Astrocyte of the cerebellum (primary cell): ENCODE results near the gene EDEM2.
"Not testable (repeated sequence)": the region's sequence is repeated elsewhere in the genome, so short reads cannot be mapped to it uniquely, and the experiment has no call there.

Experiments
- DNase-seq: peaks from one replicate; pipeline ENCODE4 v3.0.0-alpha.2; 2011; ENCODE audit warnings: low read depth
- H3K4me3 ChIP-seq: 2 replicates; pipeline ENCODE4 v1.5.1; 2011; ENCODE audit warnings: mild to moderate bottlenecking, low read depth, low read length, moderate library complexity
- in situ Hi-C: cut with HindIII; loops from 2 replicates; pipeline ENCODE4 v1.10.0; 2017; ENCODE audit warnings: low sequenced_read_pairs
- TF ChIP-seq, protein P1 (sequence below): IDR thresholded peaks from 2 replicates; pipeline ENCODE4 v1.5.1; 2012; ENCODE audit warnings: low read length, low read depth, moderate library complexity, mild to moderate bottlenecking; ENCODE audit errors: missing control alignments

The EDEM2 gene

DNA sequence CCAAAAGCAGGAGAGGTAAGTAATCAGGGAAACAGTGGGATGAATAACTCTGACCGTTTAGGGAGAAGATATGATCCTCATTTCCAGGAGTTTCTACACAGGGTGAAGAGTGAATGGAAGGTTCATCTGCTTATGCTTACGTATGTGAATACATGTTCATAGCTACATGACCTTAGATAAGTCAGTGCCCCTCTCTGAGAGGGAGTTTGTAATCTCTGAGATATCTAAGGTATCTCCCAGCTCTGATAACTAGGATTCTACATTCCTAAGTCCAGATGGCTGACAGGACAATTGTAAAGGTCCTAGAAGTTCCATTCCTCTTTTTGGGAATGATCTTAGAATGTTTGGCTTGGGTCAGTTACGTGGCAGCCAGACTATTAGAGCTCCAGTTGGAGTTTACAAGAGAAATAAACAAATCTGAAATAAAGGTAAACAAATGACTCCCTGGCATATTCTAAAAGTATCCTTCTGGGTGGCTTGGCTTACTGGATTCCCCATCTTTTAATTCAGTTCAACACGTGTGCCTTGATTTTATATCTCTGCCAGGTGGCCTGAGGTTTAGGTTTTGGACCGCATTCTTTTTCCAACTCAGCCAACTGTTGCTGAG is 40.6 kb upstream of the EDEM2 start:
- TF ChIP-seq, protein P1, sequence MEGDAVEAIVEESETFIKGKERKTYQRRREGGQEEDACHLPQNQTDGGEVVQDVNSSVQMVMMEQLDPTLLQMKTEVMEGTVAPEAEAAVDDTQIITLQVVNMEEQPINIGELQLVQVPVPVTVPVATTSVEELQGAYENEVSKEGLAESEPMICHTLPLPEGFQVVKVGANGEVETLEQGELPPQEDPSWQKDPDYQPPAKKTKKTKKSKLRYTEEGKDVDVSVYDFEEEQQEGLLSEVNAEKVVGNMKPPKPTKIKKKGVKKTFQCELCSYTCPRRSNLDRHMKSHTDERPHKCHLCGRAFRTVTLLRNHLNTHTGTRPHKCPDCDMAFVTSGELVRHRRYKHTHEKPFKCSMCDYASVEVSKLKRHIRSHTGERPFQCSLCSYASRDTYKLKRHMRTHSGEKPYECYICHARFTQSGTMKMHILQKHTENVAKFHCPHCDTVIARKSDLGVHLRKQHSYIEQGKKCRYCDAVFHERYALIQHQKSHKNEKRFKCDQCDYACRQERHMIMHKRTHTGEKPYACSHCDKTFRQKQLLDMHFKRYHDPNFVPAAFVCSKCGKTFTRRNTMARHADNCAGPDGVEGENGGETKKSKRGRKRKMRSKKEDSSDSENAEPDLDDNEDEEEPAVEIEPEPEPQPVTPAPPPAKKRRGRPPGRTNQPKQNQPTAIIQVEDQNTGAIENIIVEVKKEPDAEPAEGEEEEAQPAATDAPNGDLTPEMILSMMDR, result no peak
- no peak overlapping the region for H3K4me3 ChIP-seq
- no peak for DNase-seq
- in situ Hi-C loops, result no loop called here

DNA sequence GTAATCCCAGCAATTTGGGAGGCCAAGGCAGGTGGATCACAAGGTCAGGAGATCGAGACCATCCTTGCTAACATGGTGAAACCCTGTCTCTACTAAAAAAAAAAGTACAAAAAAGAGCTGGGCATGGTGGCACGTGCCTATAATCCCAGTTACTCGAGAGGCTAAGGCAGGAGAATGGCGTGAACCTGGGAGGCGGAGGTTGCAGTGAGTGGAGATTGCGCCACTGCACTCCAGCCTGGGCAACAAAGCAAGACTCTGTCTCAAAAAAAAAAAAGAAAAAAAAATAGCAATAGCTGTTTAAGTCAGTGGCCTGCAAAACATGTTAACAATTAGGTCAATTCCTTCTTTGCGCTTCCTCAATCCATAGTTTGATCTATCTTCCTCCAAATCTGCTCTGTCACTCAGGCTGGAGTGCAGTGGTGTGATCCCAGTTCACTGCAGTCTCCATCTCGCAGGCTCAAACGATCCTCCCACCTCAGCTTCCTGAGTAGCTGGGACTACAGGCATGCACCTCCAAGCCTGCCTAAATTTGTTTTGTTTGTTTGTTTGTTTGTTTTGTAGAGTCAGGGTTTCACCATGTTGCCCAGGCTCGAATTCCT is 39.7 kb upstream of the EDEM2 start:
- DNase-seq, in situ Hi-C loops, H3K4me3 ChIP-seq: not testable (repeated sequence)

DNA sequence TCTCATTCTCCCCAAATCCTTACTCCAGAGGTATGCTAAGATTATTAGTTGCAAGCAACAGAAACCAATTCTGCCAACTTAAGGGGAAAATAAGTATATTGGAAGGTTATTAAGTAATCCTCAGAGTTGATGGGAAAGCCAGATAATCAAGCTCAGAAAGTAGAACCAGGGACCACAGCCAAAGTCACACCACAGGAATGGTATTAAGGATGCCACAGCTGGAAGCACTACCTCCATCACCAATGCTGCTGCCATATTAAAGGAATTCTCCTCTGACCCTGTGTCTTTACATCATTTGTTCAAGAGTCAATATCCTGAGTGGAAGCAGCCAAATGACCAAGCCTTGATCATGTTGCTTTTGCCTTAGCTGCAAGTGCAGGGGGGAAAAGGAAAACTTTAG is 34.6 kb upstream of the EDEM2 start:
- TF ChIP-seq, protein P1, result no peak
- in situ Hi-C loops, result no loop called here
- no peak overlapping the region for H3K4me3 ChIP-seq
- DNase-seq, result peak; percentile 50

DNA sequence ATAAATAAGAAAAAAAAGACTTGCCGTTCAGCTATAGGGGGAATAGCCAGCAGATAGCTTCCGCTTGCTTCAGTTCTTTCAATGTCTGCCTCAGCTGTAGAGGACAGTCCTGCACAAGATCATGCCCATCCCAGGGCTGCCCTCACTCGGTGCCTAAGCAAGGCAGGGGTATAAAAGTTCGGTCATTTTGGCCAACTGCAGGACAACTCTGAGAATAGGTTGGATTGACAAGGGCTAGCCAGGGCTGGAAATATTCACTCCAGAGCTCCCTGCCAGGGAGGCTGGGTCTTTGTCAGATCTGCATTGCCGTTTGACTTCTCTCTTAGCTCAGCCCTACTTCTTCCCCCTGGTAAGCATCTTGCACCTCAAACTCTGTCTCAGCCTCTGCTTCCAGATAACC is 33.1 kb upstream of the EDEM2 start:
- in situ Hi-C loops, result no loop called here
- TF ChIP-seq, protein P1, result no peak
- no peak for DNase-seq
- no peak overlapping the region for H3K4me3 ChIP-seq

DNA sequence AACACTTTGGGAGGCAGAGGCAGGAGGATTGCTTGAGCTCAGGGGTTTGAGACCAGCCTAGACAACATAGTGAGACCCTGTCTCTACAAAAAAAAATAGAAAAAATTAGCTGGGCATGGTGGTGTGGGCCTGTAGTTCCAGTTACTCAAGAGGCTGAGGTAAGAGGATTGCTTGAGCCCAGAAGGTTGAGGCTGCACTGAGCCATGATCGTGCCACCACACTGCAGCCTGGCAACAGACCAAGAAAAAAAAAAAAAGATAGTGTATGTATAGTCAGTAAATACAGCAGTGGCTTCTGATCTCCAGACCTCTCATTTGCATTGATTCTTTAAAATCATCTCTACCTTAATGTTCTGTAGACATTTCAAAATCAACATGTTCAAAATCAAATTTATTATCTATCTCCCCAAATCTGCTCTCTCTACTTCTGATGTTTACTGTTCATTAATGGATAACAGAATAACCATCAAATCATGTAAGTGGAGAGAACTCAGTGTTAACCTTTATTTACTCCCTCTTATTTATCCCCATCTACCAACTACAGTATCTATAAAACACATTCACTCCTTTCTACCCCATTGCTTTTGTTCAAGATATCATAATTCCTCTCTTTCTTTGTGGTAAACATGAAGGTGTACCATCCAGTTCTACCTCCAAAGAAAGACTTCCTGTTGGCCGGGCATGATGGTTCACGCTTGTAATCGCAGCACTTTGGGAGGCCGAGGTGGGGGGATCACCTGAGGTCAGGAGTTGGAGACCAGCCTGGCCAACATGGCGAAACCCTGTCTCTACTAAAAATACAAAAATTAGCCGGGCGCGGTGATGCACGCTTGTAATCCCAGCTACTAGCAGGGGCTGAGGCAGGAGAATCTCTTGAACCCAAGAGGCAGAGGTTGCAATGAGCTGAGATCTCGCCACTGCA is 32.4 kb upstream of the EDEM2 start:
- in situ Hi-C loops, result no loop called here
- TF ChIP-seq, protein P1, result no peak
- no peak for DNase-seq
- H3K4me3 ChIP-seq, result no peak overlapping the region

DNA sequence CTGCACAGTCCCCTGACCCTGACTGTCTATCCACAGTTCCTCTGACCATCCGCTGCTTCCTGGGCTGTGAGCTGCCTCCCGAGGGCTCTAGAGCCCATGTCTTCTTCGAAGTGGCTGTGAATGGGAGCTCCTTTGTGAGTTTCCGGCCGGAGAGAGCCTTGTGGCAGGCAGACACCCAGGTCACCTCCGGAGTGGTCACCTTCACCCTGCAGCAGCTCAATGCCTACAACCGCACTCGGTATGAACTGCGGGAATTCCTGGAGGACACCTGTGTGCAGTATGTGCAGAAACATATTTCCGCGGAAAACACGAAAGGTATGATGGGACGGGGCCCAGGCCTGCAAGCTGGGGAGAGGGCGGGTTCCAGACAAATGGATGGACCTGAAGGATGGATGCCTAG is 29.0 kb upstream of the EDEM2 start:
- H3K4me3 ChIP-seq, result no peak overlapping the region
- DNase-seq, result no peak
- TF ChIP-seq, protein P1, result no peak
- in situ Hi-C loops, result no loop called here
